B cell (primary cell): ENCODE data around the gene TMOD2.

Experiments
- CTCF ChIP-seq: fragments of 200-600 bp; IDR thresholded peaks from one replicate; pipeline ENCODE4 v1.8.0; 2022; ENCODE audit warnings: antibody characterized with exemption, mild to moderate bottlenecking
- EZH2 ChIP-seq: IDR thresholded peaks from 2 replicates; pipeline ENCODE4 v1.6.1; 2012; ENCODE audit warnings: borderline replicate concordance, low read depth, mild to moderate bottlenecking, moderate library complexity, low read length; ENCODE audit not compliant: insufficient read depth, poor library complexity, severe bottlenecking

- TF ChIP-seq CTCF (no peak), EZH2 (no peak)
These were observed 1.2 kb upstream of the TMOD2 start for GRCh38 chr15:51750186-51750585.
